GM21619 (cell line): ENCODE data around the gene BOC.

ENCODE experiments used
- ATAC-seq: cut with Tn5 transposase; IDR thresholded peaks from one replicate; pipeline ENCODE4 v1.9.1; 2021; ENCODE audit not compliant: unreplicated experiment

BOC gene

GRCh38 chr3:113223475-113224281 lies 12.3 kb downstream of the BOC start:
- no peak for ATAC-seq

DNA sequence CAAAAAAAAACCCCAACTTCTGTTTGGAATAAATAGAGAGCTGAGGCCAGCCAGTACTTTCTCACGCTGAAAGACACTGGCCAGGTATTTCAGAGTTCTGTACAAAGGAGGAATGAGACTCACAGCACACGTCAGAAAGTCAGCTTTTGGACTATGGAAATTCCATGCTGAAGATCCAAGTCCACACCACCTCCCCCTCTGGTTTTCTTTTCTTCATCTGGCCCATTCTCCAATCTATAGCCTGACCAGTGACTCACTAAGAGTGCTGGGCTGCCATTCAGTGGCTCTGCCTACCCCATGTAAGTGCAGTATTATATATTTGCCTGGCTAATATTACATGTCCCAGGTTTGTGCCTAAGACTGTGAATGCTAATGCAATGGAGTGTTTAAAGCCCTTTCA lies 13.9 kb downstream of the BOC start:
- ATAC-seq, result no peak

GRCh38 chr3:113226491-113226890 lies 15.1 kb downstream of the BOC start:
- no peak for ATAC-seq

- ATAC-seq, result no peak
Observed at GRCh38 chr3:113227146-113227545, 15.8 kb downstream of the BOC start.

- ATAC-seq, result no peak
Observed at GRCh38 chr3:113228498-113229286, 17.3 kb downstream of the BOC start.

- no peak for ATAC-seq
Observed at GRCh38 chr3:113231391-113231790, 20.0 kb downstream of the BOC start.

DNA sequence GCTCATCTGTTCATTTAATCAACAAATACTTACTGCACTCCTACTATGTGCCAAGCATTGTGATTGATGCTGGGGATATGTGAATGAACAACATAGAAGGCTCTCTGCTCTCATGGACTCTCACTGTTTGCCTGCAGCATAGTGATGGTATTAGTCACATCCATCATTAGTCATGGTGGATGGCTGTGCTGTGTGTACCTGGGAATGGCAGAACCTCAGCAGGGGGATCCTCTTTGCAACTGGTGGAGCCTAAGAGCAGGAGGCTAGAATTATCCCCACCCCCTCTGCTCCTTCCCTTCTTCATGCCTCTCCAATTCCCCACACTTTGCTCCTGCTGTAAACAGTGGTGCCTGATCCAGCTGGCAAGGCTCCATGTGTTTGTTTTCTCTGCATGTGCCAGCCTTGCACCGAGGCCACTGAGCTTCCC lies 20.5 kb downstream of the BOC start:
- no peak for ATAC-seq

DNA sequence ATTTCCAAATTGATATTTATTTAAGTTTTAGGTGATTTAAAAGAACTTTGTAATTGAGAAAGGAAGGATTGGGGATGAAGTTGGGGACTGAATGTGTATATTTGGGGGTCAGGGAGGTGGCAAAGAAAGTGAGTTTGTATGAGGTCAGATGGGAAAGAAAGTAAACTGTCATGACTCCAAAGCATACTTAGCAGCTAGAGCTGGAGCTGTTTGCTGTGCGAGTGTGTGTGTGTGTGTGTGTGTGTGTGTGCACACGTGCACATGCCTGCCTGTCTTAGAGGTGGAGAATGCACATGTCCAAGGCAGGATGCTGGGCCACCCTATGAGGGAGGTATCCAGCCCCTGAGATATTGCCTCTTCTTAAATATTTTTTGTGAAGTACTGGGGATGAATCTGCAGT lies 21.0 kb downstream of the BOC start:
- no peak for ATAC-seq

GRCh38 chr3:113233497-113233896 lies 22.1 kb downstream of the BOC start:
- no peak for ATAC-seq

- no peak for ATAC-seq
Observed at GRCh38 chr3:113234028-113234427, 22.7 kb downstream of the BOC start.

DNA sequence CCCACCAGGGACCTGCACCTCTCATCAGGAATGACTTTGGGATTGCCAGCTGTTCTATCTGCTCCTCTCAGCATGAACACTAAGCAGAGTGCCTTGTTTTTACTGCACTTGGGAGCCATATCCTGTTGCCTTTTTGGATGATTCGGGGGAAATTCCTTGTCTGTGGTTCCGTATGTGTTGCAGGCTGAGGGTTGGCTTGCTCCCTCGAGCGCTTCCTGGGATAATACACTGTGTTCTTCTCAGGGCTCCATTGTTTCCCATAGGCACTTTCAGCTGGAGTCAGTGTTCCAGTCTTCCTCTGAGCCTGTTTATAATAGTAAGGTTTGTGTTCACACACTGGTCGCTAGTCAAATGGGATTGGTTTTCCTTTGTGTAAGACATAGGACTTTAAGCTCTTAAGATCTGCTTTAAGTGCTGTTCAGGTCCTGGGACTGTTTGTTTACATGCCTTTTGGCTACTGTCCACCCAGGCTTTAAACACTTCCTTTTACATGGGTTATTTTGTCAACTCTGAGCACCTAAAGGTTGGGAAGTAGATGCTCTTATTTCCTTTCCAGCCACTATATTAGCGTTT lies 23.4 kb downstream of the BOC start:
- no peak for ATAC-seq

GRCh38 chr3:113238503-113238902 lies 27.1 kb downstream of the BOC start:
- no peak for ATAC-seq

DNA sequence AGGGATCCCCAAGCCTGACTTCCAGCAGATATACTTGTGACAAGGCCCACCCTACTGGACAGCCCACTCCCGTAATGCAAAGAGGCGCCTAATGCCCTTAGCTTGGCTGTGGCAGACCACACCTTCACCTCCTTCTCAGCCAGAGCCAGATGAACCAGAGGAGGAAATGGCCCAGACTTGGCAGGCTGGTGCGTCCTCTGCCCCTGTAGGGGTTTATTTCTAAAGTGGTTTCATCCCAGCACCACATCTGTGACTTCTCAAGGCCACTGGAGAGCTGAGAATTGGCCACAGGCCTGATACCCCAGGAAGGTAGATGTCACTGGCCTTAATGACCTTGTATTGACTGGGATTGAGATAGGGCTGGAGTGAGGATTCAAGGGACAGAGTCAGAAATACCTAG lies 29.5 kb downstream of the BOC start:
- ATAC-seq, result no peak

- ATAC-seq, result no peak
Observed at GRCh38 chr3:113241292-113242095, 30.1 kb downstream of the BOC start.

DNA sequence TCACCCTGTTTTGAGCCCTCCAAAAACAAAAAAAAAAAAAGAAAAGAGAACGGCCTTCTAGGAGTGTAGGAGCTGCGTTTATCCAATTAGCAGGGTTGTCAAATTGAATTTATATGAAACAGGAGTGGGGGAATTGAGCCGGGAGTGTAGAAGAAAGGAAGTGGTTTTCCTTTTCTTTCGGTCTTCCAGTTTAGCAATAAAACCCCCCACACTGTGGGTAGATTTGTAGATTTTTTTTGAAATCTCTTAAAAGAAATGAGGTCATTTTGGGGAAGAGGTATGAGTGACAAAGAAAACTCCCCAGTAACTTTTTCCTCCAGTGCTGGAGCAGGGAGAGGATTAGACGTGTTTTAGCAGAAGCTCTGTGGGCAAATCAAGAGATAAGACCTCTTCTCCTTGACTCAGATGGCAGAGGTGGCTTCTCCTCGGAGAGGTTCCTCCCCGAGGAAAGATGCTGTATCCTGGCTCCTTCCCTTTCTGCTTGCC lies 30.8 kb downstream of the BOC start:
- no peak for ATAC-seq

GRCh38 chr3:113243071-113243470 lies 31.7 kb downstream of the BOC start:
- ATAC-seq, result no peak

- no peak for ATAC-seq
Observed at GRCh38 chr3:113243846-113244245, 32.5 kb downstream of the BOC start.

DNA sequence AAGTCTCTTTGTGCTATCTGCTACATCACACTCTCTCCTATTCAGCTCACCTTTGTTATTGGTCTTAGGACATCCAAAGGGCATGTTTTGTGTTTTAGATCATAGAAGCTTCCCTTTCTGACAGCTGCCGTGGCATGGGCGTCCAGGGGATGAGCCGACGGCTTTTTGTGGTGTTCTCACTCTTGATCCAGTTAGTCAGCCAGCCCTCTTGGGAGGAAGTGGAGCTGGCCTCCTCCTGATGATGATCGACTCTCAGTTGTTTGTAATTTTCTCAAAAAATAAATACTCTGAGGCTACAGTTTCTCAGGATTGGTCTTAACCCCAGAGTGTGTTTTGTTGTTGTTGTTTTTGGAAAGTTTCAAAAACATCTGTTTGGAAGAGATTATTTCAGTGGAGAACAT lies 34.4 kb downstream of the BOC start:
- no peak for ATAC-seq

DNA sequence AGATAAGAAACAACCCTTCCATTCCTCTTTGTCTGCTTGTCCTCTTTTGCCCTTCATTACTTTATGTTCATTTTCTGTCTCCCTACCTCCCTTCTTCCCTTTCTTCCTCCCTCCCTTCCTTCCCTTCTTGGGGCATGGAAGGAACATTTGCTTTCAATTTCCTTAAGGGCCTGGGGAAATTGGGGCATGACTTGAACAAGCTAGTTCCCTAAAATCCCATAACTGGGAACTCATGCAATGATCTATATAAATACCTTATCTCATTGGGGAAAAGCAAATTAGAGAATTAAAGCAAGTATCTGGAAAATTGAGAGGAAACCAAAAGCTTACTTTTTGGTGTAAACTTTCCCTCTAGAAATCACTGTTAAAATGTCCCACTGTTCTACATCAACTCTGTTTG lies 35.7 kb downstream of the BOC start:
- no peak for ATAC-seq

- no peak for ATAC-seq
Observed at GRCh38 chr3:113247675-113248458, 36.5 kb downstream of the BOC start.
